CD14-positive monocyte (primary cell): Measurements from ENCODE around the gene PLXND1. TPM values are rescaled to one million over a fixed set of nuclear protein-coding genes. Genes with fewer than 3 reads are reported as not detected.

Source experiments
- DNase-seq, 3 donors: peaks; one replicate each; pipeline ENCODE4 v3.0.0-alpha.2; 2011 to 2022
- H2AFZ ChIP-seq: 2 replicates; pipeline ENCODE4 v1.6.0; 2012; ENCODE audit warnings: mild to moderate bottlenecking, low read depth, low read length, inconsistent platforms; ENCODE audit not compliant: insufficient read depth, poor library complexity, severe bottlenecking
- H3K27ac ChIP-seq, 2 donors: 1 replicate in 1 of 2; 2 replicates in 1 of 2; pipeline ENCODE4 v1.5.1; 2012 to 2013; ENCODE audit warnings: low read length in 2 of 2, control low read depth in 1 of 2, inconsistent platforms in 1 of 2, low read depth in 1 of 2, mild to moderate bottlenecking in 1 of 2
- H3K27me3 ChIP-seq, 2 donors: one replicate each; pipeline versions ENCODE4 v1.6.0 to v1.6.1; 2011 to 2013; ENCODE audit warnings: low read length in 2 of 2; ENCODE audit not compliant: control insufficient read depth in 2 of 2, insufficient read depth in 2 of 2
- H3K36me3 ChIP-seq, 2 donors: replicated peaks in 1 of 2; 1 replicate in 1 of 2; 2 replicates in 1 of 2; pipeline versions ENCODE4 v1.5.1 to v1.6.1; 2012 to 2013; ENCODE audit warnings: low read length in 2 of 2, control low read depth in 1 of 2, inconsistent platforms in 1 of 2, mild to moderate bottlenecking in 1 of 2; ENCODE audit not compliant: insufficient read depth in 2 of 2, control insufficient read depth in 1 of 2
- H3K4me1 ChIP-seq, 2 donors: 1 replicate in 1 of 2; 2 replicates in 1 of 2; pipeline versions ENCODE4 v1.5.1 to v1.6.1; 2012 to 2013; ENCODE audit warnings: low read length in 2 of 2, control low read depth in 1 of 2, inconsistent platforms in 1 of 2, mild to moderate bottlenecking in 1 of 2, moderate library complexity in 1 of 2; ENCODE audit not compliant: insufficient read depth in 2 of 2, control insufficient read depth in 1 of 2
- H3K4me2 ChIP-seq: replicated peaks from 2 replicates; pipeline ENCODE3; 2012; ENCODE audit warnings: low read length, moderate library complexity, mild to moderate bottlenecking; ENCODE audit not compliant: poor library complexity, severe bottlenecking; ENCODE audit errors: extremely low read depth
- H3K4me3 ChIP-seq, 3 experiments: fragments of 200-600 bp in 1 of 3; sonication (generic) in 1 of 3; replicated peaks in 1 of 3; 1 replicate in 2 of 3; 2 replicates in 1 of 3; pipeline ENCODE4 v1.5.1; 2011 to 2013; ENCODE audit warnings: low read length in 3 of 3, mild to moderate bottlenecking in 3 of 3, control low read depth in 2 of 3, low read depth in 2 of 3, inconsistent platforms in 1 of 3, moderate library complexity in 1 of 3
- H3K79me2 ChIP-seq: 2 replicates; pipeline ENCODE4 v1.6.0; 2012; ENCODE audit warnings: mild to moderate bottlenecking, control low read depth, inconsistent platforms, low read length, moderate library complexity; ENCODE audit not compliant: insufficient read depth
- H3K9ac ChIP-seq: 2 replicates; pipeline ENCODE4 v1.6.0; 2017; ENCODE audit warnings: low read length, mild to moderate bottlenecking; ENCODE audit not compliant: insufficient read depth, poor library complexity, severe bottlenecking
- H3K9me3 ChIP-seq, 2 donors: replicated peaks in 1 of 2; 1 replicate in 1 of 2; 2 replicates in 1 of 2; pipeline versions ENCODE4 v1.5.1 to v1.6.1; 2012 to 2013; ENCODE audit warnings: low read length in 2 of 2, control low read depth in 1 of 2; ENCODE audit not compliant: control insufficient read depth in 1 of 2, insufficient read depth in 1 of 2
- H4K20me1 ChIP-seq: 2 replicates; pipeline ENCODE4 v1.6.0; 2012; ENCODE audit warnings: mild to moderate bottlenecking, low read length, control low read depth, moderate library complexity; ENCODE audit not compliant: insufficient read depth
- H3K27ac Mint-ChIP-seq, 7 donors: one replicate each; pipeline ENCODE4 v1.8.0; 2020; ENCODE audit warnings: mild to moderate bottlenecking in 7 of 7, mixed read lengths in 7 of 7, moderate library complexity in 6 of 7, inconsistent platforms in 2 of 7
- H3K27me3 Mint-ChIP-seq, 3 donors: one replicate each; pipeline ENCODE4 v1.8.0; 2021 to 2022; ENCODE audit warnings: low read depth in 3 of 3, mild to moderate bottlenecking in 3 of 3, mixed read lengths in 3 of 3, moderate library complexity in 3 of 3, inconsistent platforms in 1 of 3
- H3K36me3 Mint-ChIP-seq, 2 donors: one replicate each; pipeline ENCODE4 v1.8.0; 2020; ENCODE audit warnings: mixed read lengths in 2 of 2, inconsistent platforms in 1 of 2, mild to moderate bottlenecking in 1 of 2
- H3K4me1 Mint-ChIP-seq: one replicate; pipeline ENCODE4 v1.8.0; 2020; ENCODE audit warnings: mild to moderate bottlenecking, mixed read lengths
- H3K4me3 Mint-ChIP-seq, 2 donors: one replicate each; pipeline ENCODE4 v1.8.0; 2020; ENCODE audit warnings: mild to moderate bottlenecking in 2 of 2, mixed read lengths in 2 of 2, moderate library complexity in 1 of 2
- H3K9me3 Mint-ChIP-seq, 7 donors: one replicate each; pipeline ENCODE4 v1.8.0; 2020 to 2022; ENCODE audit warnings: mixed read lengths in 7 of 7, mild to moderate bottlenecking in 6 of 7, moderate library complexity in 6 of 7, inconsistent platforms in 2 of 7
- WGBS: methylation state at CpG from one replicate; pipeline ENCODE4 v1.1.5; 2013; ENCODE audit warnings: missing lambda C conversion rate; ENCODE audit not compliant: insufficient coverage; 5-methylcytosine and 5-hydroxymethylcytosine counted together
- intact Hi-C, 2 donors: fragments of 100-400 bp; cut with micrococcal nuclease; formaldehyde crosslinking; loops; one replicate each; pipeline versions ENCODE4 v1.15.0 to v1.15.1; 2023
- polyA plus RNA-seq, 3 donors: library from polyadenylated mRNA; depleted of rRNA in 1 of 3; unstranded in 2 of 3; stranded (reverse) in 1 of 3; fragments of 300-500 nt in 2 of 3; fragments of >200 nt in 1 of 3; fragmentation: Illumina TruSeq in 2 of 3; gene quantifications; 1 replicate in 2 of 3; 2 replicates in 1 of 3; pipeline ENCODE4 v1.2.3, GENCODE V29; 2012 to 2021
- TF ChIP-seq, protein P1 (sequence below): fragments of 200-600 bp; IDR thresholded peaks from one replicate; pipeline ENCODE4 v1.8.0; 2022; ENCODE audit warnings: antibody characterized with exemption, mild to moderate bottlenecking

The PLXND1 gene
- polyA plus RNA-seq, 3 donors = 7.1 to 170 (median 9.9) TPM

- H3K27ac ChIP-seq = no peak overlapping the region
- H2AFZ ChIP-seq = no peak overlapping the region
- Mint-ChIP-seq H3K4me3 (no peak overlapping the region), H3K36me3 (no peaks in the 10 kb centered on the region), H3K27me3 (peaks cover 0 to 4% (median 0%) of the 10 kb centered on the region in 3 donors), H3K27ac (no peak overlapping the region), H3K4me1 (peaks cover 19% of the 10 kb centered on the region), H3K9me3 (no peaks in the 10 kb centered on the region)
- no peak overlapping the region for H3K4me3 ChIP-seq
- H3K4me1 ChIP-seq = peaks cover 21% of the 10 kb centered on the region in 2 donors
- TF ChIP-seq, protein P1, sequence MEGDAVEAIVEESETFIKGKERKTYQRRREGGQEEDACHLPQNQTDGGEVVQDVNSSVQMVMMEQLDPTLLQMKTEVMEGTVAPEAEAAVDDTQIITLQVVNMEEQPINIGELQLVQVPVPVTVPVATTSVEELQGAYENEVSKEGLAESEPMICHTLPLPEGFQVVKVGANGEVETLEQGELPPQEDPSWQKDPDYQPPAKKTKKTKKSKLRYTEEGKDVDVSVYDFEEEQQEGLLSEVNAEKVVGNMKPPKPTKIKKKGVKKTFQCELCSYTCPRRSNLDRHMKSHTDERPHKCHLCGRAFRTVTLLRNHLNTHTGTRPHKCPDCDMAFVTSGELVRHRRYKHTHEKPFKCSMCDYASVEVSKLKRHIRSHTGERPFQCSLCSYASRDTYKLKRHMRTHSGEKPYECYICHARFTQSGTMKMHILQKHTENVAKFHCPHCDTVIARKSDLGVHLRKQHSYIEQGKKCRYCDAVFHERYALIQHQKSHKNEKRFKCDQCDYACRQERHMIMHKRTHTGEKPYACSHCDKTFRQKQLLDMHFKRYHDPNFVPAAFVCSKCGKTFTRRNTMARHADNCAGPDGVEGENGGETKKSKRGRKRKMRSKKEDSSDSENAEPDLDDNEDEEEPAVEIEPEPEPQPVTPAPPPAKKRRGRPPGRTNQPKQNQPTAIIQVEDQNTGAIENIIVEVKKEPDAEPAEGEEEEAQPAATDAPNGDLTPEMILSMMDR = no peak
- DNase-seq = no peak
- H3K36me3 ChIP-seq = no peaks in the 10 kb centered on the region
- H4K20me1 ChIP-seq = no peaks in the 10 kb centered on the region
- H3K9ac ChIP-seq = no peak overlapping the region
- H3K79me2 ChIP-seq = no peaks in the 10 kb centered on the region
- no peaks in the 10 kb centered on the region for H3K9me3 ChIP-seq
- 96% methylated on average over 9 of the region's 9 CpGs for WGBS
- no peak overlapping the region for H3K4me2 ChIP-seq
- intact Hi-C loops = no loop called here
- H3K27me3 ChIP-seq = no peaks in the 10 kb centered on the region
Measured at GRCh38 chr3:129632056-129632455, 25.6 kb upstream of the PLXND1 start.

GRCh38 chr3:129629011-129629410 is 22.5 kb upstream of the PLXND1 start:
- Histone ChIP-seq H3K4me2 (no peak overlapping the region), H3K4me3 (no peak overlapping the region), H2AFZ (no peak overlapping the region), H3K9ac (no peak overlapping the region), H3K9me3 (no peaks in the 10 kb centered on the region), H3K79me2 (no peaks in the 10 kb centered on the region), H3K27ac (no peak overlapping the region), H3K36me3 (no peaks in the 10 kb centered on the region), H3K4me1 (peaks cover 48 to 52% of the 10 kb centered on the region in 2 donors), H3K27me3 (no peaks in the 10 kb centered on the region), H4K20me1 (no peaks in the 10 kb centered on the region)
- H3K4me1 Mint-ChIP-seq = peaks cover 45% of the 10 kb centered on the region
- DNase-seq = no peak
- no peaks in the 10 kb centered on the region for H3K36me3 Mint-ChIP-seq
- peak overlapping the region in 4 of 7 donors; percentile 50 to 98 (median 74) for H3K27ac Mint-ChIP-seq
- TF ChIP-seq, protein P1 = no peak
- H3K9me3 Mint-ChIP-seq = no peaks in the 10 kb centered on the region
- intact Hi-C loops = loop anchor here (2.0 to 10.0 kb wide), 7 partner anchors 37 to 483 kb away; no protein-coding TSS in a partner anchor
- peaks cover 0 to 4% (median 0%) of the 10 kb centered on the region in 3 donors for H3K27me3 Mint-ChIP-seq
- peak overlapping the region in 1 of 2 donors; percentile 41 for H3K4me3 Mint-ChIP-seq
- WGBS = 97% methylated on average over 3 of the region's 6 CpGs
